Activated CD4-positive, alpha-beta memory T cell treated with anti-CD3 and anti-CD28 coated beads, Interleukin-2, amount 10 ng/mL, durations not matched to agents 7 days and 5 days (primary cell): ENCODE data around the gene ZNF519. TPM values are rescaled to one million over a fixed set of nuclear protein-coding genes. Genes with fewer than 3 reads are reported as not detected.
"Not testable (repeated sequence)": the region's sequence is repeated elsewhere in the genome, so short reads cannot be mapped to it uniquely, and the experiment has no call there.

ENCODE experiments used
- CTCF ChIA-PET: fragments of 350-600 bp; sonication (Branson Sonifier 250); formaldehyde crosslinking; loops from one replicate; lab custom pipeline; 2021; ENCODE audit warnings: antibody characterized with exemption, inconsistent platforms; lab: Charles Lee
- POLR2A ChIA-PET: fragments of 350-600 bp; sonication (Branson Sonifier 250); formaldehyde crosslinking; loops from one replicate; lab custom pipeline; 2021; ENCODE audit warnings: antibody characterized with exemption; lab: Charles Lee
- DNase-seq: peaks from one replicate; pipeline ENCODE4 v3.0.0-alpha.2; 2020
- H3K27ac Mint-ChIP-seq: one replicate; pipeline ENCODE4 v1.8.0; 2021; ENCODE audit warnings: mild to moderate bottlenecking, mixed read lengths
- H3K27me3 Mint-ChIP-seq: one replicate; pipeline ENCODE4 v1.8.0; 2021; ENCODE audit warnings: mixed read lengths
- H3K36me3 Mint-ChIP-seq: one replicate; pipeline ENCODE4 v1.8.0; 2021; ENCODE audit warnings: low read depth, mixed read lengths
- H3K4me1 Mint-ChIP-seq: one replicate; pipeline ENCODE4 v1.8.0; 2021; ENCODE audit warnings: mixed read lengths
- H3K4me3 Mint-ChIP-seq: one replicate; pipeline ENCODE4 v1.8.0; 2021; ENCODE audit warnings: mild to moderate bottlenecking, mixed read lengths
- H3K9me3 Mint-ChIP-seq: one replicate; pipeline ENCODE4 v1.8.0; 2021; ENCODE audit warnings: mixed read lengths
- total RNA-seq, 2 experiments: library from RNA; stranded (reverse); gene quantifications; one replicate each; pipeline ENCODE4 v1.2.3, GENCODE V29; 2021

ZNF519 gene
- 10 to 100 TPM in 1 of 2 experiments, 1 to 10 TPM in 1; 9.1 to 11.1 TPM for total RNA-seq

- Mint-ChIP-seq H3K4me3 (peak within 1 kb of the TSS; percentile 90), H3K4me1 (peaks cover 30% of the 10 kb centered on the region), H3K27ac (peak within 1 kb of the TSS; percentile 78), H3K36me3 (peaks cover 13% of the 10 kb centered on the region)
- H3K27me3 Mint-ChIP-seq, H3K9me3 Mint-ChIP-seq, POLR2A ChIA-PET, CTCF ChIA-PET: not testable (repeated sequence)
- DNase-seq: peak; percentile 93
These were observed at the start of gene ZNF519 for GRCh38 chr18:14132271-14132700. Gene ZNF519 (minus strand): TSS chr18:14132435. CDS start chr18:14132277, 158 bp downstream.

GRCh38 chr18:14179306-14179705 is 47.1 kb upstream of the ZNF519 start:
- no peaks in the 10 kb centered on the region for H3K36me3 Mint-ChIP-seq
- H3K4me3 Mint-ChIP-seq: peak overlapping the region; percentile 84
- H3K27me3 Mint-ChIP-seq: no peaks in the 10 kb centered on the region
- H3K4me1 Mint-ChIP-seq: peaks cover 9% of the 10 kb centered on the region
- peak overlapping the region; percentile 79 for H3K27ac Mint-ChIP-seq
- POLR2A ChIA-PET: interaction anchor here (1.1 kb wide), 1 partner anchor 129 kb away, joined by 3 read pairs; no protein-coding TSS in a partner anchor
- CTCF ChIA-PET: no interaction called here
- no peaks in the 10 kb centered on the region for H3K9me3 Mint-ChIP-seq
- DNase-seq: no peak

- POLR2A ChIA-PET: interaction anchor here (1.1 kb wide), 1 partner anchor 129 kb away, joined by 3 read pairs; no protein-coding TSS in a partner anchor
- Mint-ChIP-seq H3K4me3 (peak overlapping the region; percentile 84), H3K27ac (peak overlapping the region; percentile 79)
- DNase-seq: peak; percentile 86
- H3K36me3 Mint-ChIP-seq, H3K27me3 Mint-ChIP-seq, H3K9me3 Mint-ChIP-seq, H3K4me1 Mint-ChIP-seq: not testable (repeated sequence)
- CTCF ChIA-PET: interaction anchor here (0.8 kb wide), 1 partner anchor 12 kb away, joined by 3 read pairs; no protein-coding TSS in a partner anchor
These were observed 46.3 kb upstream of the ZNF519 start for GRCh38 chr18:14178321-14179196.

- H3K9me3 Mint-ChIP-seq, CTCF ChIA-PET, POLR2A ChIA-PET, H3K27me3 Mint-ChIP-seq, H3K27ac Mint-ChIP-seq, H3K36me3 Mint-ChIP-seq, H3K4me1 Mint-ChIP-seq, DNase-seq: not testable (repeated sequence)
- peak overlapping the region; percentile 84 for H3K4me3 Mint-ChIP-seq
These were observed 45.5 kb upstream of the ZNF519 start for GRCh38 chr18:14177540-14178320.

- H3K27me3 Mint-ChIP-seq, H3K4me1 Mint-ChIP-seq, POLR2A ChIA-PET, DNase-seq, H3K36me3 Mint-ChIP-seq, H3K4me3 Mint-ChIP-seq, H3K27ac Mint-ChIP-seq, CTCF ChIA-PET, H3K9me3 Mint-ChIP-seq: not testable (repeated sequence)
These were observed 43.2 kb upstream of the ZNF519 start for GRCh38 chr18:14175404-14175803.

GRCh38 chr18:14174706-14175085 is 42.5 kb upstream of the ZNF519 start:
- Mint-ChIP-seq H3K36me3 (no peaks in the 10 kb centered on the region), H3K27ac (no peak overlapping the region), H3K27me3 (no peaks in the 10 kb centered on the region), H3K9me3 (no peaks in the 10 kb centered on the region), H3K4me3 (no peak overlapping the region), H3K4me1 (peaks cover 1% of the 10 kb centered on the region)
- no peak for DNase-seq
- ChIA-PET POLR2A (no interaction called here), CTCF (no interaction called here)

- DNase-seq, CTCF ChIA-PET, H3K9me3 Mint-ChIP-seq, POLR2A ChIA-PET, H3K27me3 Mint-ChIP-seq, H3K4me1 Mint-ChIP-seq, H3K4me3 Mint-ChIP-seq, H3K27ac Mint-ChIP-seq, H3K36me3 Mint-ChIP-seq: not testable (repeated sequence)
These were observed 41.9 kb upstream of the ZNF519 start for GRCh38 chr18:14174002-14174705.

- H3K36me3 Mint-ChIP-seq, H3K27ac Mint-ChIP-seq, H3K4me1 Mint-ChIP-seq: not testable (repeated sequence)
These were observed 41.1 kb upstream of the ZNF519 start for GRCh38 chr18:14173116-14173951.

GRCh38 chr18:14172142-14173115 is 40.2 kb upstream of the ZNF519 start:
- H3K27ac Mint-ChIP-seq: not testable (repeated sequence)

More at GRCh38 chr18:14173116-14173951, 41.1 kb upstream of the ZNF519 start:
- POLR2A ChIA-PET, H3K4me3 Mint-ChIP-seq, H3K9me3 Mint-ChIP-seq, CTCF ChIA-PET, H3K27me3 Mint-ChIP-seq, DNase-seq: not testable (repeated sequence)

GRCh38 chr18:14171301-14172141 is 39.3 kb upstream of the ZNF519 start:
- not testable (repeated sequence) for H3K9me3 Mint-ChIP-seq, H3K27me3 Mint-ChIP-seq

More at GRCh38 chr18:14172142-14173115, 40.2 kb upstream of the ZNF519 start:
- POLR2A ChIA-PET, H3K9me3 Mint-ChIP-seq, H3K4me3 Mint-ChIP-seq, DNase-seq, H3K36me3 Mint-ChIP-seq, CTCF ChIA-PET, H3K4me1 Mint-ChIP-seq, H3K27me3 Mint-ChIP-seq: not testable (repeated sequence)

More at GRCh38 chr18:14171301-14172141, 39.3 kb upstream of the ZNF519 start:
- H3K36me3 Mint-ChIP-seq, DNase-seq, POLR2A ChIA-PET, H3K27ac Mint-ChIP-seq, CTCF ChIA-PET, H3K4me1 Mint-ChIP-seq, H3K4me3 Mint-ChIP-seq: not testable (repeated sequence)
